OCI-M1 (cell line): ENCODE measurements around the gene ZSCAN26.

Experiments
- DNase-seq: peaks from one replicate; lab custom pipeline; 2025; lab: John Stamatoyannopoulos, UW

The ZSCAN26 gene

GRCh38 chr6:28266962-28267694 lies at the start of gene ZSCAN26:
Gene ZSCAN26 (plus strand): TSS chr6:28267143. CDS start chr6:28271920, 4,777 bp downstream.
- peak; percentile 97 for DNase-seq

GRCh38 chr6:28217890-28218289 lies 49.1 kb upstream of the ZSCAN26 start:
- no peak for DNase-seq

DNA sequence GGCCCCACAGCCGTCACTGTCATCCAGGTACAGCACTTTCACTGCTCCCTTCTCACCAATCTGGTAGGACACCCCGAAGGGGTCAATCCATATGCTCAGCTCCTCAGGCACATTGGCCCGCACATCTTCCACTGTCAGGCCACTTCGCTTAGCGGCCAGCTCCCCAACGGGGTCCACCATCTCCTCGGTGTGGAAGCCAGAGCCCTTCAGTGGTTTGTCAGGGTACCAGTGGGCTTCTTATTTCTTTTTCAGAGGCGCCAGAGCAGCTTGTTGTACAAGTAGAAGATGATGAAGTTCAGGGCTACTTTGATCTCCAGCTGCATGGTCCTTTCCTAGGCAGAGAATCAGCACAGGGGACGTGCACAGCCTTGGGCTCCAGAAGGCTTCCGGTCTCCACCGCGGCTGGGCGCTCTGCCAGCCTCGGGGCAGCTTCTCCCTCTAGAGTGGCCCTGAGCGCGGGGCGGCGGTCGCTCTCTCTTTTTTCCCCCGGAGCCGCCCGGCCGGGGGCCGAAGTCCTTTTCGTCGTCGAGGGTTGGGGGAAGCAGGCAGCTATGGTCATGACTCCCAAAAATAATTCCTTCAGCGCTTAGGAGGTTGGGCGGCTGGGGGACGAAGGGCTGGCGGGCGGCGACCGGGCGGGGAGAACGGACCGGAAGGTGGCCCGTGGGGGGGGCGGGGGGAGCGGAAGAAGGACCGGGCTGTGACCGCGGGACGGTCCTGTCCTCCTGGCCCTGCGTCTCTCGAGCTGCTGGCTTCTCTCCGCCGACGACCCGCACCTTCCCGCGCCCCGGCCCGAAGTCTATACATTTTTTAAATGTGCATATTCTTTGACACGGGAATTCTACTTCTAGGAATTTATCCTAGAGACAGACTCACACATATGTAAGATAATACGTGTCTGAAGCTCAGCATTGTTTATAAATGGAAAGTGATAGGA lies 48.4 kb upstream of the ZSCAN26 start:
- DNase-seq = peak; percentile 92

DNA sequence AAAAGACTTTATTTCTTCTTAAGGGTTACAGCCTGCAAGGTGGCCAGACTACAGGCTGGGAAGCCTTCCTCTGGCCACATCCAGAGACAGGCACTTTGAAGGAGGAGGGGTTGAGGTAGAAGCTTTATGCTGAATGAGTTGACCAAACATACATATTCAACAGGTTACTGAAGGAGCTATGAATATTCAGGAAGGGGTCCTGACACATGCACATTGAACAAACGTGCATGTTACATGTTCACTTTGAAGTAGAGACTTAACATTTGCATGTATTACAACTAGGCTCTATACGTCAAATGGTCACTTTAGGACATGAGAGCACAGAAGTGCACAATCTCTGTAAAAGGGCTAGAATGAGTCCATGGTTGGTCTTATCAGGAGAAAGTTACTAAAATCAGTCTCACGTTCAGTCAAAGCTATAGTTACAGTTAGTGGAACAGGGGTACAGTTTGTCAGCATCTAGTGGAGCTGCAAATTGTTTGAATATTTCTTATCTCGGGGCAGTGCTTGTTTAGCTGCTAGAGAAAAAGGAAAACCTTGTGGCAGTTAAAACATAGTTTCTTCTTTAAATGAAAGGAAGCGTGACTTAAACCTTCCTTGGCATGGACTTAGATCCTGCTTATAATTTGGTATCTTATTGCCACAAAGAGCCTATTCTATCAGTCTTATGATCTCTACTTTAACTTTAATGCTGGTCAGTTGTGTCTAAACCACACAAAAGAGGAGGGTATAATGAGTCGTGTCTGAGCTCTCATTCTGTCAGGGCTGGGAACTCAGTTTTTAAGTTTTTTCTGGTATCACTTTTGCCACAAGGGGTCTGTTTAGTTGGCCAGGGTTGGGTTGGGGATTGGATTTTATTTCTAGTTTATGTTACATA lies 46.4 kb upstream of the ZSCAN26 start:
- DNase-seq = peak; percentile 91

GRCh38 chr6:28224131-28225055 lies 42.5 kb upstream of the ZSCAN26 start:
- peak; percentile 68 for DNase-seq

- peak; percentile 96 for DNase-seq
These were observed 41.7 kb upstream of the ZSCAN26 start, which contains the start of gene ZSCAN9 for GRCh38 chr6:28225056-28225834. Gene ZSCAN9 (plus strand): TSS chr6:28225275. CDS start chr6:28227085, 1,810 bp downstream.

- DNase-seq = no peak
These were observed 40.5 kb upstream of the ZSCAN26 start for GRCh38 chr6:28226460-28226859.

GRCh38 chr6:28232785-28233184 lies 34.2 kb upstream of the ZSCAN26 start:
- no peak for DNase-seq

DNA sequence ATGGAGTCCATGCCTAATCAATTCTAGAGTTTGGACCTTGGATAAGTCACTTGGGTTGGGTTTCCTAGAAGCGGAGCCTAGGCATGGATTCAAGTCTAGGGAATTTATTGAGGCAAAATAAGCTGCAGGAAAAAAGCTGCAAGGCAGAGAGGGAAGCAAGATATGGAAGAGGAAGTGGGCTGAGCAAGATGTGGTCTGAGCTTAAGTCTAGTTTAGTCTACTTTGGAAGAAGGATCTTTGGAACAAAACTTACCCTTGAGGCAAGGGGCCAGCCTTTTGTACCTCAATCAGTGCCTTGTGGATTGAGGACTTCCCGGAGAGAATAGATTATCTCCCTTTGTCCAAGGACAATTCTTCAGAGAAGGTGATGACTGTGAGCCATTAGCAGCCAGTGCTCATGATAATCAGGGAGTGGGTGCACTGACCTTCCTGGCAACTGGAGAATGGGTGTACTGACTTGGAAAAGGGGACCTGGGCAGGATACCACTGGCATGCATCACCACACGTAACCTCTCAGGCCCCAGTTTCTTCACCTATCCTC lies 31.0 kb upstream of the ZSCAN26 start:
- peak; percentile 25 for DNase-seq

DNA sequence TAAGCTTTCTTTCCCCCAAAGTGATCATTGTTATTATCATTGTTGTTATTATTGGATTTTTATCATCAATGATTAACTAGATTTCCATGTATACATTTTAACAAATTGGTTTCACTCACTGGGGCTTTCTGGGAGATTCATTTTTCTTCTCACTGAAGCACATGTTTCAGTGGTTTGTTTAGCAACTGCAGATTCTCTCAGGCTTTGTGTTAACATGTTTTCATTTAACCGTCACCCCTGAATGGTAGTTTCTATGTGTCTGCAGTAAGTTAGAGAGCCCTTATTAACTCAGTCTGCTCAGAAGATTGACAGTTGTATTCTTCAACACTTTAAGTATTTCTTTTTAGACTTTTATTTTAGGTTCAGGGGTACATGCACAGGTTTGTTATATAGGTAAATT lies 27.3 kb upstream of the ZSCAN26 start:
- DNase-seq = no peak

GRCh38 chr6:28240471-28240870 lies 26.5 kb upstream of the ZSCAN26 start:
- DNase-seq = peak; percentile 49

- DNase-seq = no peak
These were observed 23.0 kb upstream of the ZSCAN26 start for GRCh38 chr6:28243946-28244345.

DNA sequence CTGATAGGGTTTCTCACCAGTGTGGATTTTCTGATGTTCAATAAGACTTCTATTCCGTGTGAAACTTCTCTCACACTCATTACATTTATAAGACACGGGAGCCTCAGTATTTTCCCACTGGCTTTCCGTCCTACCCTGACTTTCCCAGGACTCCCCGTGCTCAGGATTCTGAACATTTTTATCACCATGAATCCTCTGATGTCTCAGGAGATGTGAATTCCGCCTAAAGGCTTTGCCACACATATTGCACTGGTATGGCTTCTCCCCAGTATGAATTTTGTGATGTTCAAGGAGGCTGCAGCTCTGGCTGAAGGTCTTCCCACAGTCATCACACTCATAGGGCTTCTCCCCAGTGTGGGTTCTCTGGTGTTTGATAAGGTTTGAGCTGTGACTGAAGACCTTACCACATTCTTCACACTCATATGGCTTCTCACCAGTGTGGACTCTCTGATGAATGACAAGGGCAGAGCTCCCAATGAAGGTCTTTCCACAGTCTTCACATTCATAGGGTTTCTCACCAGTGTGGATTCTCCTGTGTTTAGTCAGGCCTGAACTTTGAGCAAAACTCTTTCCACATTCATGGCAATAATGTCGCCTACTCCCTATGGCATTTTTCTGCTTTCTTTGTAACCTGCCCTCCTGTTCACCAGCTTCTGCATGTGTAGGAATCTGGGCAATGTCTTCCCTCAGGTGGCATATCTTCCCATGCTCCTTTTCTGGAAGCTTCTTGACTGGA lies 21.6 kb upstream of the ZSCAN26 start:
- DNase-seq = no peak

DNA sequence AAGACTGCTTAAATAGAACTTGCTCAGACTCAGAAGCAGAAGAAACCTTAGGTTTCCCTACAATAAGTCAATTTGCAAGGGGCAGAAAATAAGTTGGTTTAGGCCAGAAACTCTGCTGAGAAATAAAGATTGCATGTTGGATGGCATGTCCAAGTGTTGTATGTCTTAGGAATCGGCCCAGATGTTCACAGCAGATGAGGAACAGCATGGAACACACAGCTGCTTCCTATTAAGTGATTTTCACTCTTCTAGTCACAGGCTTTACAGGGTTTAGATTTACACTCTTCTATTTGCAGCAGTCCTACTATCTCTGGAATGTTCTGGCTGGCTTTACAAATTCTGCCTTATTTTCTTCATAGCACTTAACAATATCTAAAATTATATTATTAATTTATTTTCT lies 18.0 kb upstream of the ZSCAN26 start:
- DNase-seq = no peak

- no peak for DNase-seq
These were observed 16.2 kb upstream of the ZSCAN26 start for GRCh38 chr6:28250747-28251146.

- DNase-seq = no peak
These were observed 15.3 kb upstream of the ZSCAN26 start for GRCh38 chr6:28251661-28252008.

DNA sequence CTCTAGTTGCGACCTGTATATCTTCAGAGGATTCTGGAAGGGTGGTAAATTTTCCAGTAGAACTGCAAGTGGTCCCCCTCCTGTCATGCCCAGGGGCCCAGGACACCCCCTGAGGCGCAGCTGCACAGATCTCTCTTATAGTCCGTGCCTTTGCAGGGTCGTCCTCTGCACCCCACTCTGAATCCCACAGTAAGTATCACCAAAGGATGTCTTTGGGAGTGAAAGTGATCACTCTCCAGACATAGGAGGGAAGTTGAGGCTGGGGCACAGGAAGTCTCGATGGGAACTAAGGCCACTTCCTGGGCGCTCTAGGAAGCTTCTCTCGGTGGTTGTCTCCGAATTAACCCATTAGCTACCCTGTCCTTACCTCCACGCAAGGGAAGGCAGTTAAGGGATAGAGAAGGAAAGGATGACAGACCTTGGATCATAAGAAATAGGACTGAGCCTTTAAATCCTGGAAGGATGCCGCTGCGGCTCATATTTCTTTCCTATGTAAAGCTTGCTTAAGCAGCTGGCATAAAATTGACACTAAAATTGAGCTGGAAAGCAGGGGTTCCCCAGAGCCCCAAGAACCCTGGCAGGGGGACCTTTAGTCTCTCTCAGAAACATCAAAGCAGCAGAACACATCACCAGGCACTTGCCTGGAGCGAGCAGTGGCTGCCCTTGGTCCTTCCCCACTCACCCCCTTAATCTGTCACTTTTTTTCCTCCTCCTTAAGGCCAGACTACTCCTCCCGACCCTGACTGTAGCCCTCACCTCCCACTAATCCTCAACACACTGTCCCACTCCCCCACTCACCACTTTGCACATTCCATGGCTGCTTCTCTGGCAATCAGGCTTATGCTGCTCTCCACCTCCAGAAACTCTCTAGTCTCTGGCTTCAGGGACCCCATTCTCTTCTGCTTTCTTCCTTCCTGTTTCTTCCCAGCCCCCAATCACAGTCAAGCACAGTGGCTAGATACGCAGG lies 14.7 kb upstream of the ZSCAN26 start, which contains the start of gene ZKSCAN4:
Gene ZKSCAN4, minus strand, starts transcription at position 261 of the 967 bp plus-strand sequence. CDS start 289 bp downstream, outside the sequence.
- DNase-seq = peak; percentile 97

DNA sequence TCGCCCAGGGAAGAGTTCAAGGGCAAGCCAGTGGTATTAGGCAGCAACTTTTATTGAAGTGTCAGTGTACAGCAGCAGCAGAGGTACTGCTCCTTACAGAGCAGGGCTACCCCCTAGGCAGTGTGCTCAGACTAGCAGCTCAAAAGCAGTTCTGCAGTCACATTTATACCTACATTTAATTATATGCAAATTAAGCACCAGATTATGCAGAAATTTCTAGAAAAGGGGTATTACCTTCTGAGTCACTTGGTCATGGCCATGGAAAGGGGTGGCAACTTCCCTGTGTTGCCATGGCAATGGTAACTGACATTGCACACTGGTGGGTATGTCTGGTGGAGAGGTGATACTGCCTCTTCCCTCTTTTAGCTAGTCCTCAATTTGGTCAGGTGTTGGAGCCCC lies 12.8 kb upstream of the ZSCAN26 start:
- DNase-seq = peak; percentile 47
